Measurements from ENCODE around the gene SYNE2. TPM values are rescaled to one million over a fixed set of nuclear protein-coding genes. Genes with fewer than 3 reads are reported as not detected.

The SYNE2 gene
- total RNA-seq, 4 donors from 2014 or later, result 314 to 379 (median 342) TPM

DNA sequence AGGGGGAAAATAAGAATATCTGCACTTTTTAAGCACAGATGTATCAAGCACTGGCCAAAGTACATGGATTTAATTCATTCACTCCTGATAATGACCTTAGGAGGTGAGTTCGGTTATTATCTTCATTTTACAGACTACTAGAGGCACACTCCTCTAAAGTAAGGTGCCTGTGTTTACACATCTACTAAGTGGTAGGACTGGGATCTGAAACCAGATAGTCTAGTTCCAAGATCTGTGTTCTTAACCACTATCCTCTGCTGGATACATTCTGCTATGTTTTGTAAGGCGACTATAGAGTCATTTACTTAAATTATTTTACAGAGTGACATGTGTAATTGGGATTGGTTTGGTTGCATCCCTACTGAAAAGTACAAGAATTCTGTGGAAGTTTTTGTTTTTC is 266.1 kb downstream of the SYNE2 start:
- WGBS, 2 donors, result 72 to 83% methylated on average over 2 of the region's 2 CpGs
- intact Hi-C loops (cut with DNase I), result no loop called here
- H3K36me3 ChIP-seq, result peaks cover 13 to 29% of the 10 kb centered on the region in 2 donors
- peaks cover 45 to 54% of the 10 kb centered on the region in 2 donors for H3K4me1 ChIP-seq
- no peak for DNase-seq
- H3K27me3 ChIP-seq, result no peaks in the 10 kb centered on the region
- no peak for TF ChIP-seq POLR2A (IDR thresholded peaks at IDR 0.05)
- TF ChIP-seq CTCF (IDR thresholded peaks at IDR 0.05), result no peak
- H3K27ac ChIP-seq, result peak overlapping the region; percentile 82 to 94 (median 92)
- H3K9me3 ChIP-seq, result no peaks in the 10 kb centered on the region
- no peak overlapping the region for H3K4me3 ChIP-seq (replicated peaks in 1 of 3)

- intact Hi-C loops (cut with DNase I), result no loop called here
- Histone ChIP-seq H3K9me3 (no peaks in the 10 kb centered on the region), H3K4me3 (replicated peaks in 1 of 3) (no peak overlapping the region), H3K27ac (peak overlapping the region in 2 of 3 donors; percentile 92 to 94), H3K36me3 (peaks cover 13 to 35% of the 10 kb centered on the region in 2 donors), H3K27me3 (no peaks in the 10 kb centered on the region), H3K4me1 (peaks cover 39 to 48% of the 10 kb centered on the region in 2 donors)
- TF ChIP-seq POLR2A (IDR thresholded peaks at IDR 0.05), result no peak
- no peak for TF ChIP-seq CTCF (IDR thresholded peaks at IDR 0.05)
- 98 to 99% methylated on average over 2 of the region's 2 CpGs for WGBS, 2 donors
- DNase-seq, result no peak
Measured at GRCh38 chr14:64119500-64119899, 266.7 kb downstream of the SYNE2 start.

- Histone ChIP-seq H3K9me3 (no peaks in the 10 kb centered on the region), H3K4me1 (peaks cover 39 to 46% of the 10 kb centered on the region in 2 donors), H3K4me3 (replicated peaks in 1 of 3) (no peak overlapping the region), H3K36me3 (peaks cover 15 to 36% of the 10 kb centered on the region in 2 donors), H3K27me3 (no peaks in the 10 kb centered on the region), H3K27ac (peak overlapping the region in 1 of 3 donors; percentile 94)
- intact Hi-C loops (cut with DNase I), result no loop called here
- TF ChIP-seq POLR2A (IDR thresholded peaks at IDR 0.05) (no peak), CTCF (IDR thresholded peaks at IDR 0.05) (no peak)
- no peak for DNase-seq
Measured at GRCh38 chr14:64119980-64120379, 267.2 kb downstream of the SYNE2 start.

DNA sequence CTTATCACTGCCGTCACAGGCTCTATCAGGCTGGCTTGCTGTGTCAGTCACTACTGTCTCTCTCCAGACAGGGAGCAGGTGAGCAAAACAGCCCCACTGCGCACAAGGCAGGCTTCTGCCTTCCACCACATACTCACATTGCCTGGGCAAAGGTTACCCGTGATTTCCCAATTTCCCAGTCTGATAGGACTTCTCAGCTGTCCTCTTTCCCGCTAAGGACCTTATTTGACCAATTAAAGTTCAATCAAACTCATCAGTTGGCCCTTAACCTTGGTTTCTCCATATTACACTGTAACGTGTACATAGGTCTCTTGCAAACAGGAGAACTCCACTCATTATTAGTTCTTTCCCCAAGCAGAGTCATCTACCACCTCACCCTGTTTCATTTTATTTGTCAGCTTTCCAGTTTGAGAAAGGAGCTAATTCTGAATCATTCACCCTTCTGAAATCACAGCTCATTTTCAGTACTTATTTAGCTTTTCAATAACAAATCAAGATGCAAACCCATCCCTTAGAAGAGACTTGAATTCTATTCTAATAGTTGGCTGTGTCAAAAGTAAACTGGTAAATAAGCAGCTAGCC is 270.5 kb downstream of the SYNE2 start:
- Histone ChIP-seq H3K27ac (peak overlapping the region in 1 of 3 donors; percentile 94), H3K4me1 (peaks cover 26 to 28% of the 10 kb centered on the region in 2 donors), H3K36me3 (peaks cover 41 to 63% of the 10 kb centered on the region in 2 donors), H3K4me3 (replicated peaks in 1 of 3) (no peak overlapping the region), H3K9me3 (no peaks in the 10 kb centered on the region), H3K27me3 (no peaks in the 10 kb centered on the region)
- TF ChIP-seq POLR2A (IDR thresholded peaks at IDR 0.05), result no peak
- TF ChIP-seq CTCF (IDR thresholded peaks at IDR 0.05), result no peak
- WGBS, 2 donors, result 93 to 98% methylated on average over 5 of the region's 5 CpGs
- intact Hi-C loops (cut with DNase I), result no loop called here
- DNase-seq, result no peak

GRCh38 chr14:64125270-64125669 is 272.5 kb downstream of the SYNE2 start:
- TF ChIP-seq POLR2A (IDR thresholded peaks at IDR 0.05), result no peak
- no peak for TF ChIP-seq CTCF (IDR thresholded peaks at IDR 0.05)
- Histone ChIP-seq H3K27ac (no peak overlapping the region), H3K4me1 (peaks cover 15 to 16% of the 10 kb centered on the region in 2 donors), H3K4me3 (replicated peaks in 1 of 3) (no peak overlapping the region), H3K27me3 (no peaks in the 10 kb centered on the region), H3K9me3 (no peaks in the 10 kb centered on the region), H3K36me3 (peaks cover 56 to 80% of the 10 kb centered on the region in 2 donors)
- 94 to 98% methylated on average over 2 of the region's 2 CpGs for WGBS, 2 donors
- intact Hi-C loops (cut with DNase I), result no loop called here
- DNase-seq, result no peak
